Heart left ventricle (tissue), 16 donors: ENCODE data around the gene APOC4. TPM values are rescaled to one million over a fixed set of nuclear protein-coding genes. Genes with fewer than 3 reads are reported as not detected.
"Not testable (repeated sequence)": the region's sequence is repeated elsewhere in the genome, so short reads cannot be mapped to it uniquely, and the experiment has no call there.

ENCODE experiments used
- ATAC-seq, 4 donors: fragments of 200-7000 bp; cut with Tn5 transposase; one replicate each; pipeline ENCODE4 v1.9.1; 2020 to 2022; ENCODE audit warnings: moderate library complexity in 4 of 4, mild to moderate bottlenecking in 3 of 4, moderate number of reproducible peaks in 1 of 4
- DNase-seq, 5 donors: peaks; one replicate each; pipeline ENCODE4 v3.0.0-alpha.2; 2020
- H3K27ac ChIP-seq, 12 donors: fragments of 200-600 bp; sonication (generic) in 4 of 12; one replicate each; pipeline versions ENCODE4 v1.5.0 to v1.8.0; 2016 to 2022; ENCODE audit warnings: mild to moderate bottlenecking in 2 of 12
- H3K27me3 ChIP-seq, 9 donors: fragments of 200-600 bp; sonication (generic) in 2 of 9; one replicate each; pipeline versions ENCODE4 v1.5.1 to v1.8.0; 2016 to 2022; ENCODE audit warnings: mild to moderate bottlenecking in 3 of 9
- H3K36me3 ChIP-seq, 9 donors: fragments of 200-600 bp; sonication (generic) in 2 of 9; one replicate each; pipeline versions ENCODE4 v1.5.0 to v1.8.0; 2018 to 2022; ENCODE audit warnings: mild to moderate bottlenecking in 2 of 9
- H3K4me1 ChIP-seq, 12 donors: fragments of 200-600 bp; sonication (generic) in 4 of 12; one replicate each; pipeline versions ENCODE4 v1.5.0 to v1.8.0; 2016 to 2022; ENCODE audit warnings: mild to moderate bottlenecking in 3 of 12
- H3K4me3 ChIP-seq, 12 donors: fragments of 200-600 bp; sonication (generic) in 4 of 12; one replicate each; pipeline versions ENCODE4 v1.5.0 to v1.8.0; 2017 to 2022; ENCODE audit warnings: mild to moderate bottlenecking in 9 of 12, moderate library complexity in 4 of 12
- H3K9me3 ChIP-seq, 12 donors: fragments of 200-600 bp; sonication (generic) in 4 of 12; one replicate each; pipeline versions ENCODE4 v1.5.0 to v1.8.0; 2016 to 2022; ENCODE audit warnings: mild to moderate bottlenecking in 1 of 12
- POLR2A ChIP-seq, 2 donors: fragments of 450-650 bp; IDR thresholded peaks; one replicate each; pipeline ENCODE4 v1.6.1; 2017; ENCODE audit warnings: antibody characterized with exemption in 2 of 2, mild to moderate bottlenecking in 2 of 2, moderate library complexity in 2 of 2
- WGBS, 4 donors: extraction: QIAGEN DNeasy Blood & Tissue Kit in 2 of 4; methylation state at CpG; one replicate each; pipeline versions ENCODE4 v1.1.5 to v1.1.7; 2013 to 2018; 5-methylcytosine and 5-hydroxymethylcytosine counted together
- intact Hi-C, 10 donors: fragments of 100-400 bp; cut with DNase I; formaldehyde crosslinking; loops; one replicate each; pipeline versions ENCODE4 v1.11.1 to v1.14.2; 2022
- polyA plus RNA-seq, 2 donors: library from polyadenylated mRNA; stranded (reverse); fragments of 200-250 nt; gene quantifications; one replicate each; pipeline ENCODE4 v1.2.3, GENCODE V29; 2013
- total RNA-seq, 9 donors: library from RNA; depleted of rRNA in 2 of 9; stranded (reverse); fragments of >200 nt in 2 of 9; fragmentation: NEBNext Ultra II Directional in 3 of 9; extraction: Animal tissue kit (Norgen Biotek cat#: 25700) in 3 of 9; gene quantifications; one replicate each; pipeline versions ENCODE4 v1.1.0 to v1.2.4, GENCODE V29; 2016 to 2023
- TF ChIP-seq, protein P1 (sequence below), 12 donors: fragments of 200-600 bp; sonication (generic) in 4 of 12; IDR thresholded peaks; one replicate each; pipeline versions ENCODE4 v1.5.0 to v1.8.0; 2018 to 2022; ENCODE audit warnings: antibody characterized with exemption in 12 of 12, mild to moderate bottlenecking in 5 of 12
- donor health status: ischemic (EF 13 %, LVEDD 7.1; RV severe dilation, severe dysfunction).
- donor health status: healthy with polysubstance abuse.
- donor health status: DM: no; HTN: yes; CAD: no.
- donor health status: DM: no; HTN: no; CAD: no.
- donor health status: ischemic (EF 25% LVEDD 6.9; RV normal size, moderate dysfunction).
- donor health status: ischemic (EF 25% LVEDD 5.7; RV mildly dilated, moderate dysfunction).
- donor health status: healthy.
- donor health status: DM: yes; HTN: yes; CAD: no.
- donor health status: ischemic (EF 35%, LVEDD 5.7; RV mildly dilated, moderate dysfunction).
- donor health status: nonischemic (EF 11% LVEDD 7.7; RV severe dilation, severe dysfunction).
- donor health status: DM: yes; HTN: yes; CAD: no.
- donor health status: PGD.
- donor health status: ischemic (EF 29% LVEDD 5.4; RV normal size, mild dysfunction).
- donor health status: nonischemic (EF 23%, LVEDD 6.1; RV moderate dilation, normal function).

The APOC4 gene
- total and polyA plus RNA-seq, 11 donors = not detected

GRCh38 chr19:44912854-44913253 is 29.2 kb upstream of the APOC4 start:
- ATAC-seq (no peak), DNase-seq (peak in 1 of 5 donors; percentile 54)
- TF ChIP-seq, protein P1, sequence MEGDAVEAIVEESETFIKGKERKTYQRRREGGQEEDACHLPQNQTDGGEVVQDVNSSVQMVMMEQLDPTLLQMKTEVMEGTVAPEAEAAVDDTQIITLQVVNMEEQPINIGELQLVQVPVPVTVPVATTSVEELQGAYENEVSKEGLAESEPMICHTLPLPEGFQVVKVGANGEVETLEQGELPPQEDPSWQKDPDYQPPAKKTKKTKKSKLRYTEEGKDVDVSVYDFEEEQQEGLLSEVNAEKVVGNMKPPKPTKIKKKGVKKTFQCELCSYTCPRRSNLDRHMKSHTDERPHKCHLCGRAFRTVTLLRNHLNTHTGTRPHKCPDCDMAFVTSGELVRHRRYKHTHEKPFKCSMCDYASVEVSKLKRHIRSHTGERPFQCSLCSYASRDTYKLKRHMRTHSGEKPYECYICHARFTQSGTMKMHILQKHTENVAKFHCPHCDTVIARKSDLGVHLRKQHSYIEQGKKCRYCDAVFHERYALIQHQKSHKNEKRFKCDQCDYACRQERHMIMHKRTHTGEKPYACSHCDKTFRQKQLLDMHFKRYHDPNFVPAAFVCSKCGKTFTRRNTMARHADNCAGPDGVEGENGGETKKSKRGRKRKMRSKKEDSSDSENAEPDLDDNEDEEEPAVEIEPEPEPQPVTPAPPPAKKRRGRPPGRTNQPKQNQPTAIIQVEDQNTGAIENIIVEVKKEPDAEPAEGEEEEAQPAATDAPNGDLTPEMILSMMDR (IDR thresholded peaks at IDR 0.05) = no peak
- no peak for TF ChIP-seq POLR2A (IDR thresholded peaks at IDR 0.05)
- Histone ChIP-seq H3K4me1 (peaks cover 0 to 37% (median 8%) of the 10 kb centered on the region in 12 donors), H3K27ac (no peak overlapping the region), H3K27me3 (peaks cover 0 to under 1% (median 0%) of the 10 kb centered on the region in 9 donors), H3K4me3 (no peak overlapping the region), H3K9me3 (no peaks in the 10 kb centered on the region), H3K36me3 (no peaks in the 10 kb centered on the region)
- WGBS, 4 donors = 34 to 65% (median 55%) methylated on average over 6 of the region's 6 CpGs
- intact Hi-C loops = no loop called here

GRCh38 chr19:44913512-44914432 is 28.3 kb upstream of the APOC4 start:
- intact Hi-C loops, H3K27ac ChIP-seq, ATAC-seq, H3K27me3 ChIP-seq, DNase-seq, H3K36me3 ChIP-seq, H3K9me3 ChIP-seq: not testable (repeated sequence)
- Histone ChIP-seq H3K4me3 (peak overlapping the region in 2 of 12 donors; percentile 65 to 66), H3K4me1 (peaks cover 0 to 37% (median 8%) of the 10 kb centered on the region in 12 donors)
- 56 to 63% (median 60%) methylated on average over 23 of the region's 23 CpGs for WGBS, 4 donors

DNA sequence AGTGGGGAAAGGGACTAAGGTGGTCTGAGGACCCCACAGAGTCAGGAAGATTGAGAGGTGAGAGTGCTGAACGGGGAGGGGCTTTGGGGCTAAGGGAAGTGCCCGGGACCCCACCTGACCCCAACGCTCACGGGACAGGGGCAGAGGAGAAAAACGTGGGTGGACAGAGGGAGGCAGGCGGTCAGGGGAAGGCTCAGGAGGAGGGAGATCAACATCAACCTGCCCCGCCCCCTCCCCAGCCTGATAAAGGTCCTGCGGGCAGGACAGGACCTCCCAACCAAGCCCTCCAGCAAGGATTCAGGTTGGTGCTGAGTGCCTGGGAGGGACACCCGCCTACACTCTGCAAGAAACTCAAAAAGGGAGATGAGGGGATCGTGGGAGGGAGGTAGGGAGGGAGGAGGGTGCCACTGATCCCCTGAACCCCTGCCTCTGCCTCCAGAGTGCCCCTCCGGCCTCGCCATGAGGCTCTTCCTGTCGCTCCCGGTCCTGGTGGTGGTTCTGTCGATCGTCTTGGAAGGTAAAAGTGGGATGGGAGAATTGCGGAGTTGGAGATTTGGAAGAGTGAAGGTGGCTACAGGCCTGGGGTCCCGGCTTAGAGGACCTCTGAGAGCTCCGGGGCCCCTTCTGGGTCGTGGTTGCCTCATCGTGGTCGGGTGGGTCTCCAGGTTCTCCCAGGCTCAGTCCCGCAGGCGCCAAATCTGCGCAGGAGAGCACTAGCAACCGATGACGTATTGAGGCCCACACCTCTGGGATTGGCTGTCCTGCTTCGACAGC is 27.4 kb upstream of the APOC4 start, which contains the start of gene APOC1:
Gene APOC1, plus strand, starts transcription at position 176 of the 774 bp plus-strand sequence. Its CDS starts 284 bp downstream, at position 460.
- peak; percentile 82 to 87 (median 84) for DNase-seq
- H3K27me3 ChIP-seq, intact Hi-C loops, H3K9me3 ChIP-seq, H3K36me3 ChIP-seq: not testable (repeated sequence)
- peak; percentile 82 to 95 (median 93) for ATAC-seq
- peak within 1 kb of the TSS; percentile 22 to 76 (median 56) for H3K4me3 ChIP-seq
- H3K27ac ChIP-seq = peak within 1 kb of the TSS in 4 of 12 donors; percentile 20 to 45 (median 27)
- peaks cover 0 to 37% (median 8%) of the 10 kb centered on the region in 12 donors for H3K4me1 ChIP-seq
- 5 to 10% (median 7%) methylated on average over 22 to 28 of the region's 28 CpGs for WGBS, 4 donors

GRCh38 chr19:44924243-44924725 is 17.8 kb upstream of the APOC4 start:
- Histone ChIP-seq H3K36me3 (no peaks in the 10 kb centered on the region), H3K4me1 (peaks cover 0 to 38% (median 9%) of the 10 kb centered on the region in 12 donors), H3K4me3 (no peak overlapping the region), H3K27ac (peak overlapping the region in 4 of 12 donors; percentile 4 to 58 (median 20)), H3K9me3 (no peaks in the 10 kb centered on the region), H3K27me3 (no peaks in the 10 kb centered on the region)
- ATAC-seq = no peak
- intact Hi-C loops = no loop called here
- DNase-seq = no peak
- no peak for TF ChIP-seq POLR2A (IDR thresholded peaks at IDR 0.05)
- TF ChIP-seq, protein P1 (IDR thresholded peaks at IDR 0.05) = no peak
- WGBS, 4 donors = 81 to 85% (median 83%) methylated on average over 8 of the region's 8 CpGs
